COR-L47 (cell line): ENCODE measurements around the gene SLCO2A1.

ENCODE experiments used
- DNase-seq: peaks from one replicate; lab custom pipeline; 2025; lab: John Stamatoyannopoulos, UW

Gene SLCO2A1

DNA sequence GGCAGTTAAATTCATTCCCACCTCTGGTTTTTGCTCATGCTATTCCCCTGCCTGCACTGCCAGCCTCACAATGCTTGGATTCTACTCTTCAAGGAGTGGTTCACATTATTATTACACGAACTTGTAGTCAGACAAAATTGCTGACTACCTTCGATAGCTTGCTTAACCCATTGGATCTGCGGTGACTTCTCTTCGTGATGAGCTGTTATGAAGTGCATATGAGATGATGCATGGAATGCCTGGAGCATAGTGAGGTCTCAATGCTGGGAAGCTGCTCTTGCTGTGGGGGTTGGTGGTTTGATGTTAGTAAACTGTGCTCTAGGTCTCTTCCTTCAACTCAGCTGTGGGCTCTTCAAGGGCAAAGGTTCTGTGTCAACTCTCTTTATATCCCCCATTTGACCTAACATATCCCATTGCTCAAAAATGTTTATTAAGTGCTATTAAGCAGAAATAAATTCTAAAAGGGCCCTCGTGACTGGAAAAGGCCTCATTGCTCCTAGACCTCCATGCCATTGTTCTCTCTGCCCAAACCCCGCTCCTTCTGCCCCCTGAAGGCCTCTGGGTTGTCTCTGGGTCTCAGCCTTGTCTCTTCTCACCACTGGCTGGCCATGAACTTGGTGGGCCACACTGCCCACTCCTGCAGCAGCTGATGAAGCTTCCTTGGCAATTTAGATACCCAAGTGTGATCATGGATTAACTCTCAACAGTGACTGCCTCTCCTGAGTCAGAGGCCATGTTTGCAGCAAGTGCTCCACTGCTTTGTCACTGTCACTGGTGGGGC, 4.5 kb upstream of the SLCO2A1 start:
- DNase-seq, result no peak

DNA sequence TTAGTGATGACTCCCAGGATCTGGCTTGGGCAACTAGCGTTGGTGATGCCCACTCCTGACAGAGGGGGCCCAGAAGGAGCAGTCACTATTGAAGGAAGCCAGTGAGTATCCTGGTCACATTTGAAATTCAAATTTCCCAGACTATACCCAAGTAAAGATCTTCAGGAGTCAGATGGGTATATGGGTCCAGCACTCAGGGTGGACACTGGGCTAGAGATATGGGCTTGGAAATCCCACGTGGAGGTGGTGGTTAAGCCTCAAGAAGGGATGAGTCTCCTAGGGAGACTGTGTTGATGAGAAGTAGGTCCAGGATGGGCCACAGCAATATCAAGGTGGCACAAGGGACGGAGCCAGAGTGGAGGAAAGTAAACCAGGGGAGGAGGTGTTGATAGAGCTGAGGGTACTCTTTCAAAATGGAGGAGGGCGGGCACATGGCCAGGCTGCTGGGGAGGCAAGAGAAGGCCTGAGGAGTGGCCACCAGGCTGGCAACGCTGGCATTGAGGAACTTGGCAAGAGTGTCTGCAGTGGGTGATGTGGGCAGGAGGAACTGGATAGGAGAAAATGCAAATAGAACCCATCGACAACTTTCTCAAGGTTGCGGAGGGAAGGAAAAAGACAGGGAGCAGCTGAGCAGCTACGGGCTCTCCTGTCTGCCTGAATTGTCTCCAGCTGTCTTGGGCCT, 3.7 kb upstream of the SLCO2A1 start:
- DNase-seq, result no peak

DNA sequence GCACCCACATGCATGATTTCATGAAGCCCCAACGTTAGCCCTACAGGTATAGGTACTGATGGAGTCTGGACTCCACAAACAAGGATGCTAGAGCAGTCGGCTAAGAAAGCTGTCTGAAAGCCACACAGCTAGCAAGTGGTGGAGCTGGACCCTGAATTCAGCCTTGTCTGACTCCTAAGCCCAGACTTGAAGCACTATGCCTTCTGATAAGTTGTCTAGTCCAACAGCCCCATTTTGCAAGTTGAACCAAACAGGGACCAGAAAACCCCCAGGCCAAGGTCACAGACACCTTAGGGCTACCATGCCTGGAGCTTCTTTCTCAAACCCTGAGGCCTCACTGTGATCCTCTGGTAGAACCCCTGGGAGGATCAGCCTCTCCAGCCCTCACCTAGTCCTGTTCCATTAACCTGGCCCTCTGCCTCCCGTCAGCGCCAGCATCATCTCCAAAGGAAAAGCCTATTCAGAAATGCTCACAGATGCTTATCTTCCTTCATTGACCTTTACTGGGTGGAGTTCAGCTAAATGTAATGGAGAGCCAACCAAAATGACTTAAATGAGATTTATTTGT, 1.7 kb upstream of the SLCO2A1 start:
- no peak for DNase-seq

DNA sequence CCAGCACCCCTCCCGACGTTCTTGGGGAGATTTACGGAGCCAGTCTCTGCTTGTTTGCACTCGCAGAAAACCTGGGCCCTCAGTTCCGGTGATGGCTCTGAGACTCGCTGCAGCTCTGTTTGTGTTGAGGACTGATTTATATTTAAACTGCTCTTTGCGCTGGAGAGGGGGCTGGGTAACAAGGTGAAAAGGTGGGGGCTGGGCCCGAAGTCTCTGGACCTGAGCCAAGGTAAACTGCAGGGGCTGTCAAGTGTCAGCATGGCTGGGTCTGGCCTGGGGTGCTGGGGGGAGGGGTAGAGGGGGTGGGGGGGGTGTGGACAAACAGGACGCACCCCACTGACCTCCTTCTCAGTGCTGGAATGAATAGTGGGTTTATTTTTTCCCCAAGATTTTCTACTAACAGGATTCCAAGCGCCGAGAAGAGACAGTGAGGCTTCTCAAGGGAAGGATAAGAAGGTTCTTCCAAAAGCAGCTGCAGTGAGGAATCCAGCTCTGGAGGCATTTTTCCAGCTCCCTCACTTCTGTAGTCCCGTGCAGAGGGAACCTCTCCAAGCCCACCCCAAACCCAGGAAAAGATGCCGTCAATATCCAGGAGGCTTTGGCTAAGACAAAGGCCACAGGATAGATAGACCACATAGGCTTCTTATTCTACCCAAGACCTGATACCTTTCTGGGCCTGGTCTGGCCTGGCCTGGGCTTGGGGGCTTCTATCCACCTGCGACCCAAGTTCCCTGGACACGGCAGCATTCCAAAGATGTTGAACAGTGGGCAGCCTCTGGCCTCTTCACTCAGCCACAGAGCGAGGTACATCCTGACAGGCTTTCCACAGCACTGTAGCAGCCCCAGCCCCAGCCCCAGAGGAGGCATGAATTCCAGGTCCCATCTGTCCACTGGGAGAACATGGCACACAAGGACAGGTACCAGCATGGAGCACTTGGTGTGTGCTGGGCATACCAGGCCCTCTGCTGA, 938 bp upstream of the SLCO2A1 start:
- no peak for DNase-seq

DNA sequence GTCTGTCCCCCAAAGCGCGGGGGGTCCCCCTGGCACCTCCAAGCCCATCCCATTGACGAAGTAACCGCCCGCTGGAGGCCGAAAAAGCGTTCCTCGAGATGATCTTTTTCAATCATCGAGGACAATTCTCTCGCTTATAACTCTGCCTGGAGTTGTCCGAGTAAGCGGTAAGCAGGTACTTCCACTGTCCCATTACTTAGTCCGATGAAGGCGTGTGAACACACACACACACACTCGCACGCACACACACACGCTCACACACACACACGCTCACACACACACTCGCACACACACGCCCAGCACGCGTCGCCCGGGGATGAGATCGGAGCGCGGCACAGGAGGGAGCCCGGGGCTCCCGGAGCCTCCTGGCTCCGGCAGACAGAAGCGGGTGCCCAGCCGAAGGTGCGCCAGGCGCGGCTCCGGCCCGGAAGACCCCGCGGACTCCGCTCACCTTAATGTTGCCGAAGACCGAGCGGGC, 430 bp downstream of the SLCO2A1 start:
- DNase-seq, result no peak

DNA sequence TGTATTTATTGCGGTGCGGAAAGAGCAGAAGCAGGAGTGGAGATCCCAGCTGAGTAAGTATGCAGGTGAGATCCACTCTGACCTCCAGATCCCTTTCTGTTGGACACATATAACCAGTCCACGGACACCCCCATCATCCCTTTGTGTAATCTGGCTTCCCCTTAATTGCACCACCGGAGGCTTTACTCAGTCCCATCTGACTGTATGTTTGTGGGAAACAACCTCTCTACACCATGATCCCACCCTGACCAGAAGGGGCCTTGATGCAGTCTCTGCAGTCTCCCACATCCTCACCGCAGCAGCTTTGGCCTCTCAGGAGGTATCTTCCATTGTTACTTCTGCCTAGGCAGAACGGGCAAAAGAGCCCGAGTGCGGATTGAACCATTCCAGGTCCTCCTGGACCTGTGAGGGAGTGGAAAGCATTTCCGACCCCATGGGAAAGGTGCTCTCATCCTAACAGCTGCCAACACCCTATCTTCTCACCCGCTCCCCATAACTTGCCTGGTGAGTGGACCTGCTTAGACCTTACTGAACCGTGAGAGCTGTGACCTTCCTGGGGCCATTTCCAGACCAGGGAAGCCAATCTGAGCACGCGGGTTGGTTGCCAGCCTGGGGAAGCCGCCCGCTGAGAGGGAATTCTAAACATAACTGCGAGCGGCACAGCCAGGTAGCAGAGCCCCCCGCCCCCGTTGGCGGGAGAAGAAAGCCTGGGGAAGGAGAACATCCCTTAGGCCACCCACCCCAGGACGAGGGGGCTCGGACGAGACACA, 1.1 kb downstream of the SLCO2A1 start:
- no peak for DNase-seq

DNA sequence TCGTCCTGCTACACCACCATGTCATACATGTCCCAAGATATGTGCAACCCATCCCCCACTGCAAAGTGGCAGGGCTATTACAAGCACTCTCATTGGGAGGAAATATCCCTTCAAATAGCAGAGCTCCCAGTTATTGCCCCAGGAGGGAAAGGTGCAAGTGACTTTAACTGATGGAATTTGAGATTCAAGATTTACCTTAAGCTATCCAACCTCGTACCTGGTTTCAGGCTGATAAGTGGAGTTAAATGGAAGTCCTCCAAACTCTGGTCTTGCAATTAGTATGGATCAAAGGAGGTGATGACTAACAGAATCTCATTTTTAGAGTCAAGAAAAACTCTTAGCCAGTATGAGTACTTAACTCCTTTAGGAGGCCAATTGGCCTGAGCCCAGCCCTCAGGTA, 2.1 kb downstream of the SLCO2A1 start:
- DNase-seq, result no peak

DNA sequence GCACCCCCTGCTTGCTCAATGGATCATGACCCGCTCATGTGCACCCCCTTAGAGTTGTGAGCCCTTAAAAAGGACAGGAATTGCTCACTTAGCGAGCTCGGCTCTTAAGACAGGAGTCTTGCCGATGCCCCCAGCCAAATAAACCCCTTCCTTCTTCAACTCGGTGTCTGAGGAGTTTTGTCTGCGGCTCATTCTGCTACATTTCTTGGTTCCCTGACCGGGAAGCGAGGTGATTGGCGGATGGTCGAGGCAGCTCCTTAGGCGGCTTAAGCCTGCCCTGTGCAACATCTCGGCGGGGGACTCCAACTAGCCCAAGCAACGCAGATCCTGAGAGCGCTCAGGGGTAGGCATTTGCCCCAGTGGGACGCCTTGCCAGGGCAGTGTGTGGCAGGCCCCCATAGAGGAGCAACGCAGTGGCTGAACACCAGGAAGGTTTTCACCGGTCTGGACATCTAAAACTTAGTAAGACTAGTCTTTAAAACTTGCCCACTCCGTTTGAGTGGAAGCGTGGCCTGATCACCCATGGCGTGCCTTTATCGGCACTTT, 9.5 kb downstream of the SLCO2A1 start:
- no peak for DNase-seq

DNA sequence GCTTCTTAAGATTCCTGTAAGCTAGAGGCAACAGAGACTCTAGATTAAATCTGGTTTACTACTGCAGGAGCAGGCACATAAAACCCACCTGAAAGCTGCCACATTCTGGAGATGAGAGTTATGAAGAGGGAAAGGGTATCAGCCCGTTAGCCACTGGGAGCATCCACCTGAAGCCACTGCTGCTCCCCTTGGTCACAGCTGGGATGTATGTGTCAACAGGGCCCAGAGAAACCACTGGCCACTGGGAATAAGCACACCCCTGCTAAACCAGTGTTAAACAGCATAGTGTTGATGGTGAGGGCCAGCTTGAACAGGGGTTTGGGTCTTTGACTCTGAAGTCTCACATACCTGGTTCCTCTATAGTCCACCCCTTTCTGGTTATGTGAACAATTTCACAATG, 10.9 kb downstream of the SLCO2A1 start:
- DNase-seq, result no peak

DNA sequence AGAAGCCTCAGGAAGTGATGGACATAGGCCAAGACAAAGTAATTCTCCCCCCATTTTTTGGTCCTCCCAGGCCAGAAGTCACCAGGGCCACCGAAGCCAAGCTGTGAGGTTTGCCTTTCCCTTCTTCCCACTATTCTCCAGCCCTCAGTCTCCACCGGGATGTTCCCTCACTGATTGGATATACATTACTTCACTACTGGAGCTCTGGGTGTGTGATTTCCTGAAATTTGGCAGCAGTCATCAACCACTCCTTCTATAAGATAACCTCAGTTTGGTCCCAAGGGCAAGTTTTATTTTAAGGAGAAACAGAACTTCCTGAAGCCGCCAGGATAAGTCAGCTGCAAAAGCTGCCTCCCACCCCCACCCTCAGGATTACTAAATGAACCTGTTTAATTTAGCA, 11.3 kb downstream of the SLCO2A1 start:
- DNase-seq, result no peak

DNA sequence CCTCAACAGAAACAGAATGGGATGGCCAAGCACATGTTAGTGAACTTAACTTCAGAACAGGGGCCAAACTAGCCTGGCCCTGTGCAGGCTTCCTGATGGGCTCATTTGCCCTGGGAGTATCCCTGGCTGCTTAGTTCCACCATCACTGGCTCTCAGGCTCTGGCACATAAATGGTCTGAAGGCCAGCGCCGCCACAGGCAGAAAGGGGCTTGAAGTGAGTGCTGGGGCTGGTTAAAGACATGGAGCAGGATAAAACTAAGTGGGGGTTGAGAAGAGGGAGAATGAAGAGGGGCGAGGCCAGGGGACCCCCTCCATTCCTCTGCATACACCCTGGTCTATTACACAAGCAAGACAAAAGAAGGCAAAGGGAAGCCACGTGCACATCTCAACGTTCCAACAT, 12.2 kb downstream of the SLCO2A1 start:
- DNase-seq, result no peak

DNA sequence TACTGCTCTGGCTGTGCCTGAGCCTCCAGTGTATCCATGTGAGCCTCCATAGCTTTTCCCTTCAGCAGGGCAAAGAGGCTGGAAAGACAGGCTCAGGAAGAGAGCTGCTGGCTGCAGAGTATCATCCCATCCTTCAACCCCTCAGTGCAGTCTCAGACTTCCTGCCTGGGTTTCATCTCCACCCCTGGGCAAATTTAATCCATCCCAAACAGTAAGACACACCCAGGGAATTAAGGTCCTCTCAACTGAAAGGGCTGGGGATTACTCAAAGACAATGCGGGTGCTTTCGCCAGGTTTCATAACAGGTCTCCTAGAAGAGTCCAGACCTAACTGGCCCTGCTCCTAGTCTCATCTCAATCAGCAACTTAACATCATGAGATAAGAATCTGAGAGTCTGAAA, 15.5 kb downstream of the SLCO2A1 start:
- DNase-seq, result no peak

DNA sequence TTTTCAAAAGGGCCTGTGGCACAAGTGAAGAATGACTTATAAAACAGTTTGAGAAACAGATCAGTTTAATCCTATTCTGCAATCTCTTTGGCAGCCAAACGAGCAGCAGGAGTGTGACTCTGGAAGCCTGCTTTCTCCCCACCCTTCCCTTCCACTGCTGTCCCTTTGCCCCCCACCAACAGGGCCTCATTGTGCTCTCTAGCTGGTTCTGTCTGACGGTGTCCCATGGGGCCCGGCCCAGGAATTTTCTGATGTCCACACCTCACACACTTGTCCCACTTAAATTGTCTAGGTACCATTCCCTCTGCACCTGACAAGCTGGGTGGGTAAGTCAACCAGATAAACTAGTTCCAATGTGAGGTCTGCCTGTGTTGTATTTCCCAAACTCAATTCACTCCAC, 16.4 kb downstream of the SLCO2A1 start:
- DNase-seq, result no peak

DNA sequence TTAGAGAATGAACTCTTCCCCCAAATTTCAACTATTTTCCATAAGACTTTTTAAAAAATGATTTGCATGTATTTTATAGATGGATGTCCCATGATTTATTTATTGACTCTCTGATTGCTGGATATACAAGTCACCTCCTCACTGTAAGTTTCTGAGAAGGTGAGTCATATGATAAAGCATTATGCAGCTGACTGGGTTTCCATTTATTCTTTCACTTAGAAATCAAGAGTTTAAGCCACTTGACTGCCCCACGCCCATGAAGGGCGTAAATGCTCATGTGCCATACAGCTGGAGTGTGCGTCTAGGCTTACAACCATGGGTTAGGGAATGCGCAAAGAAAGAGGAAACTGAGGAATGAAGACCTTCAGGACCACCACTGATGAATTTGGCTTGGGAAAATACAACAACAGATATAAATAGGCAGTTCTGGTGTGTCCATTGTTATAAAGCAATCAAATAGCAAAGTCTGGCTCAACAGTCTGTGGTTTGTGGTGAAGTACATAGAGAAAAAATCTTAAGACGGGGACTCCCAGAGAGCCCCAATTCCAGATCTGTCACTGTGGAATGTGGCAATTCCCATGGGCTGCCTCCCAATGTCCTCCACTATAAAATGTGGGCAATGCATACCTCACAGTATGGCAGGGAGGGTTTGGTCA, 20.3 kb downstream of the SLCO2A1 start:
- DNase-seq, result no peak

DNA sequence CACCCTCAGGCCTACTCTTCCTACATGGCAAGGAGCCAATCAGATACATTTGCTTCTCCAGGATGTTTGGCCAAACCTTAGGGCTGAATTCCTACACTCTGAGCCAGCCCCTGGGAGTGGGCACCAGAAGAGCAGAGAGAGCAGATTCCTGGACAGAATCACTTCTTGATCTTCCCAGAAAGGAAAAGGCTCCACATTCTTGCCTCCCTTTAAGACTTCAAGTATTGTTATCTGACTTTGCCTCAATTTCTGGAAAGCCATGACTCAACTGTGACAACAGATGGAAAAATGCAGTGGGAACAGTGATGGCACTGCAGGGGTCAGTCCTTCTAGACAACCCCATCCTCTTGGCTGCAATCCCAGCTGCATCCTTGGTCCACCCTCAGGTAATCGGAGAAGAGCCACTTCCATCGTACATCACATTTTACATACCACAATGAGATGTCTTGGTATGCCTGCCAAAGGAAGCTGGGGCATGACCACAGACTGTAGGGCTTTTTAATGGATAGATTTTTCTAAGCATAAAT, 21.0 kb downstream of the SLCO2A1 start:
- DNase-seq, result no peak

DNA sequence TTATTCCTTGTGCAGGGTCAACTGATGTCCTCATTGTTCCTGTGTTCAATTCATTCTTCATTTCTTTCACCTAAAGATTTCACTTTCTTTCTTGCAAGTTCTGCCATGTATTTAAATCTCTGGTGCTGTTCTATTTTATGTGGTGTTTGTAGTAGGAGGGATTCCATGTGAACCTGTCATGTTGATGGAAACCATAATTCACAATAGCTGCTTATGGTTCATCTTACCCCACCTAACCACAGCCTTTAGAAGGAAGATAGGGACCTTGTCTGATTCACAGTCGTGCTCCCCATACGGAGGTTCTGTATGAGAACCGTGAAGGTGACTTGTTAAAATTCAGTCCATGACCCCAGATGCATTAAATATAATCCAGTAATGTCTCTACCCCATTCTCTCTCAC, 21.9 kb downstream of the SLCO2A1 start:
- no peak for DNase-seq

DNA sequence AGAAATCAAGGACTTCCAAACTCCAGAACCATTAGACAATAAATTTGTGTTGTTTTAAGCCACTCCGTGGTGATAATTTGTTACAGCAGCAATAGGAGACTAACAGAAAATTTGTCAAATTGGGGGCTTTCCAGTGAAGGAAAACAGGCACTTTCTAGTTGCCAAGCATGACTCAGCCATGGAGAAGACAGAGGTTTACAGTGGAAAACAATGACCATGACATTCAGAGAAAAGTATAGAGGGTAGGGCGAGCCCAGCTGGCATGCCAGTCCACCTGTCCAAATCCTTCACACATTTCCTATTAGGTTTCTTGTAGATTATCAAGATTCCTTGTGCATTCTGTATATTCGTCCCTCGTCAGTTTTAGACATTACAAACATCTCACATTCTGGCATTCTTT, 24.9 kb downstream of the SLCO2A1 start:
- DNase-seq, result no peak

DNA sequence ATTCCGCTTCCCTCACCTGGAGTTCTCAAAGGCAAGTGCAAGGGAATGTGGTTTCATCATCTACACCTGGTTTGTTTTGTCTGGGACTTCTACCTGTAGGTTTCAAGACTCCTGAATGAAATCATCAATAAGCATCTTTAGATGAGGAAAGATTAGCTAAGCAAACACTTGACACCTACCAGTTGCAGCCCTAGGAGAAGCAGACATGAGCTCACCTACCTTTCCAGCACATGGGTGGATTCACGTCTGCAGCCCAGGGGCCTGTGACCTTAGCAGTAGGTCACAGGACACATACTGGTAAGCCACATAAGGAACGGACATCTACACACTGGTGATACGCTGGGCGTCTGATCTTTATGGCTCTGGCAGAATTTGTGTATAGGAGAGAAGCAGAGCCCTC, 26.7 kb downstream of the SLCO2A1 start:
- no peak for DNase-seq

DNA sequence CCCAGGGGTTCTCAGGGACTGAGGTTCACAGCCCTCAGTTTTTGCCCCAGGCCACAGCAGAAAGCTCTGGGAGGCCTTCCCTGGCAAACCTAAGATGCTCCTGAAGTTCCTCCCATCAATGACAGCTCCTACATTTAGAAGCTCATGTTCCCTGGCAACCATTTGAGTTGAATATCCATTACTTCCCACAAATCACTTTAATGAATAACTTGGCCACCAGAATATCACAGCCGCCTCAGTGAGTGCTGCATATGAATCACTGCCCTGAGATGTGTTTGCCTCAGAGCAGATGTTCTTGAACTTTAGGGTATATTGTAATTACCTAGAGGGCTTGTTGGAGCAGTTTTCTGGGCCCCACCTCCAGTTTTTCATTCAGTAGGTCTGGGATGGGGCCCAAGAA, 27.4 kb downstream of the SLCO2A1 start:
- DNase-seq, result no peak

DNA sequence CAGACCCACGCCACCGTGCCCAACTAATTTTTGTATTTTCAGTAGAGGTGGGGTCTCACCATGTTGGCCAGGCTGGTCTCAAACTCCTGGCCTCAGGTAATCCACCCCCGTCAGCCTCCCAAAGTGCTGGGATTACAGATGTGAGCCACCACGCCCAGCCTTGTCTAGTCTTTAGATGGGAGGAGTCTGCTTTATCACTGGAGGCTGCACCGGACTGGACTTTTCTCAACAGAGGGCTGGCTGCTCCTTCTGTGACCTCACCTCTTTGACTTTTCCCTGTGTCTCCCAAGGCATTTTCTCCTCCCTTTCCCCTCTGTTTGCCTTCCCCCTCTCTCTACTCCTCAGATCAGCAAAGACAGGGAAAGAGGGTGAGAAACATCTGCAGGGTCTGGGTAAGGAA, 28.5 kb downstream of the SLCO2A1 start:
- no peak for DNase-seq
